SH-SY5Y (cell line): Measurements from ENCODE around the gene CDH15.

ENCODE experiments used
- GATA2 ChIP-seq: IDR thresholded peaks from 2 replicates; pipeline ENCODE4 v1.6.1; 2011; ENCODE audit warnings: mild to moderate bottlenecking, low read depth, low read length
- GATA3 ChIP-seq: IDR thresholded peaks from 2 replicates; pipeline ENCODE4 v1.6.1; 2011; ENCODE audit warnings: low read depth, mild to moderate bottlenecking, low read length, moderate library complexity

GRCh38 chr16:89194340-89195311 is 23.1 kb downstream of the CDH15 start:
- TF ChIP-seq GATA2: no peak
- TF ChIP-seq GATA3: no peak
